GM21576 (cell line): ENCODE data around the gene BMAL1.
"Not testable (repeated sequence)": the region's sequence is repeated elsewhere in the genome, so short reads cannot be mapped to it uniquely, and the experiment has no call there.

Experiments
- ATAC-seq: cut with Tn5 transposase; IDR thresholded peaks from one replicate; pipeline ENCODE4 v1.9.1; 2021; ENCODE audit warnings: mild to moderate bottlenecking, moderate library complexity; ENCODE audit not compliant: unreplicated experiment

BMAL1 gene

DNA sequence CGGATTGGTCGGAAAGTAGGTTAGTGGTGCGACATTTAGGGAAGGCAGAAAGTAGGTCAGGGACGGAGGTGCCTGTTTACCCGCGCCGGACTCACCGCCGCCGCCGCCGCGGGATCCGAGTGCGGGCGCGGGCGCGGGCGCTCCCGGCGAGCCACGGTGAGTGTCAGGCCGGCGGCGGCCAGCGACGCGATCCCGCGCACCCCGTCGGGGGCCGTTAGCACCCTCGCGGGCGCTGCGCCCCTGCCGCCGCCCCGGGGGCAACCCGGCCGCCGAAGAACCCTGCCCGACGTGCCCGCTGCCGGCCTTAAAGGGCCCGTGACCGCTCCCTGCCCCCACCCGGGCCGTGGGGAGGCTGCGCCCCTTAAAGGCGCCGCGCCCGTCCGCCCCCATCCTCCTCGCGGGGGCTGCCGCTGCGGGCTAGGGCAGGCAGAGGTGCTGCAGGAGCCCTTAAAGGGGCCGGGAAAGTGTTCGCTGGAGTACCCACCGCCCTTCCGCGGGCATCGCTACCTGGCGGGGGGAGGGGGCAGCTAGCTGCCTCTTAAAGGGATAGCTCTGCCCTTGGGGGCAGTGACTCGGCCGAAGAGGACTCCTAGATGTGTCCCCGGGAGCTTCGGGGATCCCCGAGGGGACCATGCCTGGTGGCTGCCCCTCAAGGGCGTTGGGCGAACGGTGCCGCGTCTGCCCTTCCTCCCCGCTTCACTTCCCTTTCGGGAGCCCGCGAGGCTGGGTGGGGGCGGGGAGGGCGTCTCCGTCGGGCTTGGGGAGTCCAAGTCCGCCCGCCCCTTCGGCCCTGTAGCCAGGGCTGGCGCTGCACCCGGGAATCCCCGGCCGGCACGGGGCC lies at the start of gene BMAL1:
Gene BMAL1, plus strand, starts transcription at position 23 of the 841 bp plus-strand sequence. CDS start 76,519 bp downstream, outside the sequence.
- ATAC-seq, result peak; percentile 21

DNA sequence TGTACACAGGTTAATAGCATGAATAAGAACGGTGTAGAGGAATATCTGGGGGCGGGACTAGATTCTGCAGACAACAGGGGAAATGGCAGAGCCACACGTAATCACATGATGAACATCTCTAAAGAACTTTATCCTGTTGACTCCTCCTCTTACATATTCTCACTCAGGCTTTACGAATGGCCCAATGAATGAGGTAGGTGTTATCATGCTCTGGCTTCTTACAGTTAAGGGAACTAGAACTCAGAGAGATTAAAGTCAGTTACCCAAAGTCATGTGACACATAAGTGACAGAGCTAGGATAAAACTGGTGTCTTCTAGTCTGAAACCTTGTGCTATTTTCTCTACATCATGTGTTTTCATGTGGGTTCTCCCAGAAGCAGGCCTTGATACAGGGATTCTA lies 49.0 kb upstream of the BMAL1 start:
- ATAC-seq, result no peak

DNA sequence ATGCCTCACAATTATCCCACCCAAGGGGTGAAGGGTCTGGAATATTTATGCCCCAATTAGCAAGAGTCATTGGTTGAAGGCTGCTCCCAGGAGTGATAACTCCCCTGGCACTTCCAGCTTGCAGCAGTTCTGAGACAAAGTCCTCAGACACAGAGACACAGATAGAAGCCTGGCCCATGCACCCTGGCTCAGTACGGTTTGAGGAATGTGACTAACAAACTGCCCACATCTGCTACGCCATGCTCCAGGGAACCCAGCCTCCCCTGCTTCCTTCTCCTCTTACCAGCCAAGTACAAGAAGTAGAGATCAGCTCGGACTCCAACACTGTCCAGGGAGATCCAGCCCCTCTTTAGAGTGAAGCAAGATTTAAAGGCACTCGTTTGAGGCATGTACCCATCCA lies 48.5 kb upstream of the BMAL1 start:
- no peak for ATAC-seq

DNA sequence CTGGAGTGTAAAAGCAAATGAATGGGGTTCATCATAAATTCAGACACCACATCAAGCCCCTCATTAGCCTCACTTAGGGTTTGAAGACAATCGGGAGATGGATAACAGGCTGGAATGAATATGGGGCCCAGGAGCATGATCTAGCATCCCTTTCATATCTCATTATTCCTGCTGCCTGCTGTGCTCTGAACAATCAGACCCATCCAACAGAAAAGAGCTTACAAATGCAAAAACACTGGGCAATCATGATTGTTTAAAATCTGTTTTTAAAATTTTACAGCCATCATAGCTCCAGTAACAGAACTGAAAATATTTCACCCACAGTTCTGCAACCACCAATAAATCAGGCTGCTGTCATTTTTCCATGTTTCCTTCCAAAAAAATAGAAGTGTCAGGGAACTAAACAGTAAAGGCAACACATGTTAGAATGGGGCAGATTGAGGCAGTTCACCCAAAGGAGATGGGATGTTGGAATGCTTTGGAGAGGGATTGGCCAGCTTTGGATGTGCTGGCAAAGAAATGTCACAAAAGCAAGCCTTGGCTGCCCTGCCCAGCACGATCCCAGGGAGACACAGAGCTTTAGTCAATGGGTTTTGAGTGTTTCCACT lies 47.8 kb upstream of the BMAL1 start:
- no peak for ATAC-seq

DNA sequence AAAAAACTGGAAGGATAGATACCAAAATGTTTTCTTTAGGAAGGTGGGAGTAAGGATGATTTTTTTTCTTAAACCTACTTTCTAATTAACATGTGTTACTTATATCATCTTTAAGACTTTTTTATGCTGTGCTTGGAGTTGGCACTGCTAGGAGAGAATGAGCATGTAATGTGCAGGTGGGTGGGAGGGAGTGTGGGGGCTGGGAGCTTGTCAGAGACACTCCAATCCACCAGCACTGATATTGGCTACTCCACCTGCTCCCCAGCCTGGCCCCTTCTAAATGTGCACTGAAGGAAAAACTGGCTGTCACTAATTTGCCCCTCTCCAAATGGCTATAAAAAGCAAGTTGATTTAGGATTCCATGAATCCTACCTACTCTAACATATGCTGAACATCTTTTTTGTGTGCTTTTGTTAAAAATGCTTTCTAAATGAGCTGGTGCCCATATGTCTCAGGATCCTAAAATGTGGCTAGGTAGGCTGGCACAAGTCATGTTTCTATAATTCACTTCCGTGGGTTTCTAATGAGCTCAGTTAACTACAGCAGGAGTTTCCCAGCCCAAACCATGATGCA lies 44.3 kb upstream of the BMAL1 start:
- no peak for ATAC-seq

DNA sequence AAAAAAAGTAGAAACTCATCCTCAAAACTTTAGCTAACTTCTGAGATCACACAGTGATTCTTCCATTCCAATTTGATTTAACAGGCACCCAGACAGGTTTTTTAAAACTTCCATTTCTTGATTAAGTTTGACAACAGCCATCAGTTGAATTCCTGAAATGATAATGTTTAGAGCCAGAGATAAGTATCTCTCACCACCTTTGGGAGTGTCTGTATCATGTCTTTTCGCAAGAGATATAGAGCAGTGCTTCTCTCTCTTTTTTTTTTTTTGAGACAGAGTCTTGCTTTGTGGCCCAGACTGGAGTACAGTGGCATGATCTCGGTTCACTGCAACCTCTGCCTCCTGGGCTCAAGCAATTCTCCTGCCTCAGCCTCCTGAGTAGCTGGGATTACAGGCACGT lies 41.7 kb upstream of the BMAL1 start:
- no peak for ATAC-seq

DNA sequence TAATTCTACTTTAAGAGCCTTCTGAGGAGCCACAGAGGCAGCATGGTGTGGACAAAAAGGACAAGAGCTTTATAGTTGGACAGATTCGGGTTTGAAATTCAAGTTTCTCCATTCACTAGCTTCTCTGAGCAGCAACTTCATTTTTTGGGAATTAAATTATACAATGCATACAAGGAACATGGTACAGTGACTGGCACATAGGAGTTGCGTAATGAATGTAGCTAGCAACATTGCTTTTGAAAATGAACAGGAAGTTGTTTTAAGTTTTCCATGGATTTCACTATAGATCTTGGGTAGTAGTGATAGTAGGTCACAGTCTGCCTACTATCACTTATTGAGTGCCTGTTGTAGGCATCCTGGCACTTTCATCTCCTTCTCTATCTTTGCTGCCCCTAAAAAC lies 41.0 kb upstream of the BMAL1 start:
- ATAC-seq, result no peak

DNA sequence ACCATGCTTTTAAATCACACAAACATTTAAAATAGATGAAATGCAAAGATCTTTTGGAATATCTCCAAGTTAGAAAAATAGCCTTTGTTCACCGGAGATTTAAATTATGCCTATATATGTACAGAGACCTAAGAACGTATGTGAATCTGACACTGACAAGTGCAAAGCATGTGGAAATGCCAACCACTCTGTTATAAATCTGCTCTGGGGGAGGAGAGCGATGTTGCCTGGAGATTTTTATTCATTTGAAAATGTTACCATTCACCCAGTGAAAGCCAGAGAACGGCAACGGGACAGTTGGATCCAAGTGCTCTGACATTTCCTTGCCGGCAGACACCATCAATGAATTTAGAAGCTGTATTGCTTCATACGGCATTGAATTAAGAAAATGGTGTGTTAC lies 39.8 kb upstream of the BMAL1 start:
- no peak for ATAC-seq

DNA sequence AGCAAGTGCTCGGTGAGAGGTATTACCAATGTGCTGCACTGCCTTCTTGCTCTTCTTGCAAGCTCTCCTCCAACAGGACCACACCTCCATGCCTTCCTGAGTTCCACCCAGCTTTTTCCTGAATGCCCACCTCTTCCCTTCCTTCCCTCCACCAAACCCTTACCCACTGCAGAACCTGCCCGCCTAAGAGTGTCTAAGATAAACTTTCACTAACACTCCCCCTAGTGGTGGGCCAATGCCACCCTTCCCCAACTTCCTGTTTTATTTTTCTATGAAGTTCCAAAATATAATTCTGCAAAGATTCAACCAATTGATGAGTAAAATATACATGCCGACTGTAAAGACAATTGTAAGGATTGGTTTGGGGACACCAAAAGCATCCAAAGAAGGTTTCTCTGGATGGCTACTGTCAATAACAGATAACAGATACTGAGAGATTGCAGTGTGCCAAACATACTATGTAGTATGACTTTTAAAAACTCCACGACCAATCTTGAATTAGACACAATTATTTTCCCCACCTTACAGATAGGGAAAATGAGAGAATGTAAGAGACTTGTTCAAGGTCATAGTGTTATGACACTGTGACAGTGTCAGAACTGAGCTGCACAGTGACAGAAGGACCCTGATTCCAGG lies 38.6 kb upstream of the BMAL1 start:
- ATAC-seq, result peak; percentile 85

DNA sequence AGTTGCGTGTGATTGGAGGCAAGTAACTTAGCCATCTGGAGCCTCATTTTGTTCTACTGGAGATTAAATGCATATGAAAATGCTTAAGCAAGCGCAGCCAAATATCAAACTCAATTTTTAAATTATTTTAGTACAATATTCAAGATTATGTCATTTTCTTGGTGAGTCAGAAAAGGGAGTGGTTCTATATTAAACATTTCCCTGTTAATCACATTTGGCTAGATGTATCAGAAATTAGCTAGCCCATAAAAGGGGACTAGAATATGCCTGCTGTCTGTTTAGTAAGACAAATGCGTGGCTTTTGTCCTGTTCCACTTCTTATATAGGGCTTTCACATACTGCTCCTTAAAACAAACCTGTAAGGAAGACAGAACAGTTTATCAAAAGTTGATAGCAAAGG lies 35.0 kb upstream of the BMAL1 start:
- no peak for ATAC-seq

DNA sequence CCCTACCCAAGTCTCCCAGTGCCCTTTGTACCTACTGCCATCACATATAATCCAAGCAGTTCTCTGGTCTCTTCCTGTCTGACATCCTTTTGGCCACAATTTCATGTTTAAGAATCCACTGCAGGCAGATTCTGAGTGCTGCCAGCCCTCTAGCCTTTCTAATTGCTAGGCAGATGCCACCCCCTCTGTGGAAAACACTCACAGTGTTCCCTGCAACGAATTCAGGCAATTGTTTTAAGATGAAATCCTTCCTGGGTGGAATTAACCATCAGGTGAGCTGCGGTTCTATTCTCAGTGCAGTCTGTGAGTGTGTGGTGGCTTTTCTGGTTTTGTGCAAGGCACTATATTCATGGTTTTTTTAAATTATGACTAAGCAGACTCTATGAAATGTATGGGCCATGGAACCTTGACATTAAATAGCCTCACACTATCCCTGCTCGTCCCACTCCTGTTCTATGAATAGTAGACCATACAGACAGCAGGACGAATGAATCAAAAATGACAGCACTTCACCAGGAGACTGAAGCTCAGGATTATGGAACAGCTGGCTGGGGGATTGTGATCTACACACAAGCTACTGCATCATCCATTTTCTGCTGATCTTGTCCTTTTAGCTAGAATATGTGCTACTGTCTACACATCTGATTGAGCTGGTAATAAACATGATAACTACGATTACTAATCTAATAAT lies 29.8 kb upstream of the BMAL1 start:
- ATAC-seq, result no peak

DNA sequence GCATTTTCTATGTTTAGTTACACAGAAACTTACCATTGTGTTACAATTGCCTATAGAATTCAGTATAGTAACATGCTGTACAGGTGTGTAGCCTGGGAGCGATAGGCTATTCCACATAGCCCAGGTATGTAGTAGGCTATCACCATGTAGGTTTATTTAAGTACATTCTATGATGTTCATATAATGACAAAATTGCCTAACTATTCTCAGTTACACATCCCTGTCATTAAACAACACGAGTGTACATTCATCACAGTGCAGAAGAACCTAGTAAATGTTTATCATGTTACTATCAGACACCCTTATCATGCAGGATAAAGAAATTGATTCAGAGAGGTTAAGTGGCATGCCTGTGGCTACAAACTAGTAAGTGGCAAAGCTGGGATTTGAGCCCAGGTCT lies 28.4 kb upstream of the BMAL1 start:
- ATAC-seq, result no peak

DNA sequence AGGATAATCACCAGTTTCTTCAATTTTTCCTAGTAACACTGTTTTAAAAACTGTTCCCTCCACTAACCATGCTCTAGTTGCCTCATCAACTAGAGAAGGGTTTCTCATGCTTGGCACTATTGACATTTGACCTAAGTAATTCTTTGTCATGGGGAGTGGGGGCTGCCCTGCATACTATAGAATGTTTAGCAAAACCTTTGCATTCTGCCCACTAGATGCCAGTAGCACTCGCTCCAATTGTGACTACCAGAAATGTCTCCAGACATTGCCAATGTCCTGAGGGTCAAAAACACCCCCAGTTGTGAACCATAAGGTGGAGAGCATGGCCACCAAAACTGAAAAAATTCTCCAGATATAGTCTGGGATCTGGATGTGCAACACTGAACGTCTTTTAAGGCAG lies 27.6 kb upstream of the BMAL1 start:
- no peak for ATAC-seq

DNA sequence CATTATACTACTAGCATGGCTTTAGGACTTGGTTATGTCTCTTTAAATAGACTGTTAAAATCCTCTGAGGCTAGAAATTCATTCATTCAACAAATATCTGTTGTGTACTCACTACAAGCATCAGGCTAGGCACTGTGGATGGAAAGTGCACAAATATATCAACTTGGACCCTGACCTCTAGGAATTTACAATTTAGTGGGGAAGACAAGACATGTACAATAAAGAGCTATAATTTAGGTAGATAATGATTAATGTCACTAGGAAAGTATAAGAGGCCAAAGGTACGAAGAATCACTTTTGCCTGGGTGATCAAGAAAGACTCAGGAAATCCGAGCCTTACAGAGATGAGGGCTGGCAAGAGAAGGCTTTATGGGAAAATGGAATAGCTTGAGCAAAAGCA lies 25.6 kb upstream of the BMAL1 start:
- ATAC-seq, result no peak

DNA sequence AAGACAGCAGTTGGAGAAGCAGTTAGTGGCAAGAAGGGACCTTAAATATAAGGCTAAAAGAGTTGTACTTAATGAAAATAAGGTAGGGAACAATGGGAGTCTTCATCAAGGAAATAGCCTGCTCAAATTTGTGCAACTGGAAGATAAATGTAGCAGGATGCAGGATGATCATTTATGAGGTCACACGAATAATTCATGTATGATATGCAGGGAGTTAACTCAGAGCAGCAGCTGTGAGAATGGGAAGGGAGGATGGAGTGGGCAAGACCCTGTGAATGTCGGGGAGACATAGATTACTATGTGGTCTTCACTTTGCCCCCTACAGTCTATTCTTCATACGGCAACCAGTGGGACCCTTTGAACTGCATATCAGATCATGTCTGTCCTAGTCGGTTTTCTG lies 25.2 kb upstream of the BMAL1 start:
- ATAC-seq, result no peak

DNA sequence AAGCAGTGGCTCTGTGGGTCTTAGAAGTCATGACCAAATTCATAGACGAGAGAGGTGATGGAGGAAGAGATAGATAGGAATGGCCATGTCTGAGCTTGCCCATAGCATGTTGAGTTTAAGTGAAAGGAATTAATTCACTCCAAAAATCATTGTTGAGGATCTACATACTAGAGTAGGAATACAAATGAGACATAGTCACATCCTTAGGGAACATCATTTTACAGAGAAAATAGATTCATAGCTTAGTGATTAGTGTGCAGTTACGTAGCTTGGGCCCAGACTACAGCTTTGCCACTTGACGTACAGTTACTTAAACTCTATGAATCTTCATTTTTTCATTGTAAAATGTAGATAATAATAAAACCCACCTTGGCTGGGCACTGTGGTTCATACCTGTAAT lies 21.4 kb upstream of the BMAL1 start:
- no peak for ATAC-seq

DNA sequence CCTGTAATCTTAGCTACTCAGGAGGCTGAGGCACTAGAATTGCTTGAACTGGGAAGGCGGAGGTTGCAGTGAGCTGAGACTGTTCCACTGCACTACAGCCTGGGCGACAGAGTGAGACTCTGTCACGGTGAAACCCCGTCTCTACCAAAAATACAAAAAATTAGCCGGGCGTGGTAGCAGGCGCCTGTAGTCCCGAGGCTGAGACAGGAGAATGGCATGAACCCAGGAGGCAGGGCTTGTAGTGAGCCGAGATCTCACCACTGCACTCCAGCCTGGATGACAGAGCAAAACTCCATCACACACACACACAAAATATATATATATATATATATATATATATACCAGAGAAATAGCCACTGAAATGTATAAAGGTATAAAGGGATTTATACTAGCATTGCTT lies 19.5 kb upstream of the BMAL1 start:
- ATAC-seq, result not testable (repeated sequence)

DNA sequence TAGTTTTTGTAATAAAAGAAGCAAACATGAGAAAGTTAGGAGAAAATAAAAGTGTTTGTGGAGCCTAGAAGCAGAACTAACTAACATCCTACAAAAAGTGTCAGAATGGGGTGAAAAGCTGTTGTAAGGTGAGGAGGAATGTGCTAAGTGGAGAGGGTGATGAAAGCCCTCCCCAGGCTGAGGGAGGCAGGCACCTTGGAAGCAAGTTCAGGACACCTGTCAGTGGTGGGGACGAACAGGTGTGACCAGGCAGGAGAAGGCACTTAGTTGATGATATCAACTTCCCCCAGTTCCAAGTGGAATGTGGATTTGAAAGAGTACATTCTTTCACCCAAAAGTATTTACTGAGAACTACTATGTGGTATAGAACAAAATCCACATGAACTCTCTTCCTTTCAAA lies 18.7 kb upstream of the BMAL1 start:
- ATAC-seq, result no peak

DNA sequence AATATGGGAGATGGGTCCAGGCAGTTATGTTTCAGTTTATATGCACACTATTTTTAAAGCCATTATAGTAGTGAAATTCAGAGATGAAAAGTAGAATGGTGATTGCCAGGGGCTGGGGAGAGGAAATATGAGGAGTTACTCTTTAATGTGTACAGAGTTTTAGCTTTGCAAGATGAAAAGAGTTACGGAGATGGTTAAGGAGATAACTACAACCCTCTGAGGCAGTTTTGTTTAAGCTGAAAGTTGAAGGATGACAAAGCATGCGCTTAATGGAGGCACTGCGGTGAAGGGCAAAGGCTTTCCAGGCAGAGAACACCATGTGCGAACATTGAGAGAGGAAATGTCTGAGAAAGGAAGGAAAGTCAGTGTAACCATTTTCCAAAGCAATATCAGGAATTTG lies 18.2 kb upstream of the BMAL1 start:
- no peak for ATAC-seq

DNA sequence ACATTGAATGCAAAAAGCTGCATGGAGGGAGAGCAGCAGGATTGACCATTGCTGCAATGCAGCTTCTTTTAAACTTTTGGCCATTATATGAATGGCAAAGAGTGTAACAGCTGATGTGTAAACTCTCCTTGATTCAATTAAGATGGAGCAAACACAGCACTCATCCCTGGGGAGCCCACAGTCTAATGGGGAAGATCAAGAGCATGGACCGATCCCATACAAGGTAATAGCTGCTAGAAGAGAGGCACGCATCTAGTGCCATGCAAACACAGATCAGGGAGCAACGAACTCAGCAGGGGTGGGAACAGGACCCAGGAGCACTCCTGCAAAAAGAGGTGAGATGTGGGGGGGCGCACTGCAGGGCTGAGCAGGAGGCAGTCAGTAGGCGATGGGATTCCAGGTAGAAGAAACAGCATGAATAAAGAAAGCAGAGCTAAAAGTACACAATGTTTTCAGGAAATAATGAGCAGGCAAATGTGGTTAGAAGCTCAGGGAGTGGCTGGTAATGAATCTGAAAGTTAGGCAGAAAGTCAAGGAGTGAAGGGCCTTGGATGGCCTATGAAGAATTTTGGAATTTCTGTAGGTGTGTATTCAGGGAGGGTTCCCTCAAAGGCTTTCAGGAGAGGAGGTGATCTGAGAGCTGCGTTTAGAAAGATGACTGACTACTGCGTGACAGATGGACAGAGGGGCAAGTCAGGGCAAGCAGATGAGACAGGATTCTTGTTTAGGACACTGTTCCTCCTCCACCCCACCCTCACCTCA lies 17.2 kb upstream of the BMAL1 start:
- ATAC-seq, result no peak
